ENCODE data around the gene DHRS3. TPM values are rescaled to one million over a fixed set of nuclear protein-coding genes. Genes with fewer than 3 reads are reported as not detected.

DHRS3 gene
- total and polyA plus RNA-seq, 10 of the 15 experiments (the other 5 are each of a cell fraction or from before 2014, with no cell fraction given) = 0.23 to 29.7 (median 1.2) TPM

DNA sequence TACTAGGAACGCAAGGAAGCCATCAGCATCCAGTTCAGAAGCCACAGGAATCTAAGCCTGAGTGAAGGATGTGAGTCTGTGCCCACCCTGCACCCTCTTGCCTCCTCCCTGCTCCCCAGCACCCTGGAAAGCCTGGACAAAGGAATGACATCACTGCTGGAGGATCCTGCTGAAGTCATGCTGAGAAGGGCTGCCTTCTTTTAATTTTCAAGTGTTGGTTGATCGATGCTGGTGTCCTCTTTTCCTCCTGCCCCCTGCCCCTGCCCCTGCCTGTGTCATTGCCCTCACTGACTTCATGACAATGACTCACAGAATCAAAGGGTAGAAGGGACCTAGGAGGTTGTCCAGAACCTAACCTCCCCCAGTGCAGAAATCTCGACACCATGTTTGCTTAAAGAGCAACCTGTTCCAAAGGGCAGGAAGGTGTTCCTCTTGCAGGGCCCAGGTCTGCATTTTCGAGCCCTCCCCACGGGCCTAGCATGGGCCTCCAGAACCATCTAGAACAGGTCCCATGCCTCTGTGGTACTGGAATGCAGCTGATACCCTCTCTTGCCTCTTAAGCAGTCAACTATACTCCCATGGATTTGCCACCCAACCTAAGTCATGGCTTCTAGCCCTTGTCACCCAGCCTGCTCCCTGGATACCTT, 9.6 kb downstream of the DHRS3 start (continued):
- TF ChIP-seq WRNIP1 (IDR thresholded peaks at IDR 0.05; ENCODE audit: borderline replicate concordance, low read depth, low read length) (no peak), MYC (IDR thresholded peaks at IDR 0.05; ENCODE audit: insufficient read depth, insufficient read length, insufficient replicate concordance, low read length, severe bottlenecking) (no peak), ZNF622 (IDR thresholded peaks at IDR 0.05) (no peak)

DNA sequence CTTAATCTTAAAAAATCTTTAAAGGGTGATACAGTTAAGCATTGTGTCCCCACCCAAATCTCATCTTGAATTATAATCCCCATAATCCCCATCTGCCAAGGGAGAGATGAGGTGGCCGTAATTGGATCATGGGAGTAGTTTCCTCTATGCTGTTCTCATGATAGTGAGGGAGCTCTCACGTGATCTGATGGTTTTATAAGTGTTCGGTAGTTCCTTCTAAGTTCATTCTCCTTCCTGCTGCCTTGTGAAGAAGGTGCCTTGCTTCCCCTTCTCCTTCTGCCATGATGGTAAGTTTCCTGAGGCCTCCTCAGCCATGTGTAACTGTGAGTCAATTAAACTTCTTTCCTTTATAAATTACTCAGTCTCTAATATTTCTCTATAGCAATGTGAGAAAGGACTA, 10.7 kb downstream of the DHRS3 start:
- in situ Hi-C loops (cut with MboI) (no loop called here), intact Hi-C loops (cut with micrococcal nuclease; ENCODE audit: unreplicated experiment) (no loop called here)
- Histone ChIP-seq H3K27me3 (replicated peaks in 1 of 2; ENCODE audit: control insufficient read depth in 2 of 2, insufficient read depth in 2 of 2, low read length in 1 of 2) (no peaks in the 10 kb centered on the region; a peak in 1 of 4 replicates), H3K9ac (ENCODE audit: control insufficient read depth, insufficient read depth, low read length) (no peak overlapping the region), H4K20me1 (ENCODE audit: control insufficient read depth, insufficient read depth) (no peaks in the 10 kb centered on the region), H3K4me2 (ENCODE audit: control insufficient read depth, insufficient read depth) (no peak overlapping the region), H3K27ac (ENCODE audit: control insufficient read depth, insufficient read depth) (no peak overlapping the region), H3K9me3 (replicated peaks; ENCODE audit: control insufficient read depth, insufficient read depth, low read length) (peaks cover 1% of the 10 kb centered on the region; the same call in 2 of the 3 replicates), H3K4me1 (ENCODE audit: control insufficient read depth, insufficient read depth, low read length) (no peaks in the 10 kb centered on the region), H3K36me3 (ENCODE audit: control insufficient read depth in 2 of 2, insufficient read depth in 2 of 2, low read length in 1 of 2) (no peaks in the 10 kb centered on the region), H3K4me3 (no peak overlapping the region), H3K79me2 (ENCODE audit: control insufficient read depth, insufficient read depth, low read length) (no peaks in the 10 kb centered on the region), H2AFZ (ENCODE audit: control insufficient read depth, low read depth, low read length) (no peak overlapping the region)
- CTCF ChIA-PET = no interaction called here
- no peak for DNase-seq (ENCODE audit: low read depth, low spot score)
- no TSS peak for BruUV-seq (replicated peaks)
- POLR2A ChIA-PET = no interaction called here
- RAD21 ChIA-PET (ENCODE audit: unreplicated experiment) = no interaction called here
- no peak for FAIRE-seq
- SMC1A ChIA-PET (ENCODE audit: uncharacterized antibody, unreplicated experiment) = no interaction called here
- 39% methylated on average over 3 of the region's 3 CpGs for whole genome bisulfite sequencing (ENCODE audit: insufficient coverage, insufficient replicate concordance, low lambda C conversion rate, missing lambda C conversion rate)
- no peak for ATAC-seq
- TF ChIP-seq SREBF1 (IDR thresholded peaks at IDR 0.05; ENCODE audit: low read length) (no peak), ZNF217 (IDR thresholded peaks at IDR 0.05) (no peak), IRF4 (IDR thresholded peaks at IDR 0.05; ENCODE audit: low read depth, low read length) (no peak), SIX5 (IDR thresholded peaks at IDR 0.05; ENCODE audit: low read depth, low read length, severe bottlenecking) (no peak), MTA2 (IDR thresholded peaks at IDR 0.05; ENCODE audit: low read depth) (no peak), PAX5 (IDR thresholded peaks at IDR 0.05; ENCODE audit: borderline replicate concordance, low read depth, low read length) (no peak), YBX1 (IDR thresholded peaks at IDR 0.05) (no peak), IKZF2 (IDR thresholded peaks at IDR 0.05) (no peak)
- TF ChIP-seq, protein P1, sequence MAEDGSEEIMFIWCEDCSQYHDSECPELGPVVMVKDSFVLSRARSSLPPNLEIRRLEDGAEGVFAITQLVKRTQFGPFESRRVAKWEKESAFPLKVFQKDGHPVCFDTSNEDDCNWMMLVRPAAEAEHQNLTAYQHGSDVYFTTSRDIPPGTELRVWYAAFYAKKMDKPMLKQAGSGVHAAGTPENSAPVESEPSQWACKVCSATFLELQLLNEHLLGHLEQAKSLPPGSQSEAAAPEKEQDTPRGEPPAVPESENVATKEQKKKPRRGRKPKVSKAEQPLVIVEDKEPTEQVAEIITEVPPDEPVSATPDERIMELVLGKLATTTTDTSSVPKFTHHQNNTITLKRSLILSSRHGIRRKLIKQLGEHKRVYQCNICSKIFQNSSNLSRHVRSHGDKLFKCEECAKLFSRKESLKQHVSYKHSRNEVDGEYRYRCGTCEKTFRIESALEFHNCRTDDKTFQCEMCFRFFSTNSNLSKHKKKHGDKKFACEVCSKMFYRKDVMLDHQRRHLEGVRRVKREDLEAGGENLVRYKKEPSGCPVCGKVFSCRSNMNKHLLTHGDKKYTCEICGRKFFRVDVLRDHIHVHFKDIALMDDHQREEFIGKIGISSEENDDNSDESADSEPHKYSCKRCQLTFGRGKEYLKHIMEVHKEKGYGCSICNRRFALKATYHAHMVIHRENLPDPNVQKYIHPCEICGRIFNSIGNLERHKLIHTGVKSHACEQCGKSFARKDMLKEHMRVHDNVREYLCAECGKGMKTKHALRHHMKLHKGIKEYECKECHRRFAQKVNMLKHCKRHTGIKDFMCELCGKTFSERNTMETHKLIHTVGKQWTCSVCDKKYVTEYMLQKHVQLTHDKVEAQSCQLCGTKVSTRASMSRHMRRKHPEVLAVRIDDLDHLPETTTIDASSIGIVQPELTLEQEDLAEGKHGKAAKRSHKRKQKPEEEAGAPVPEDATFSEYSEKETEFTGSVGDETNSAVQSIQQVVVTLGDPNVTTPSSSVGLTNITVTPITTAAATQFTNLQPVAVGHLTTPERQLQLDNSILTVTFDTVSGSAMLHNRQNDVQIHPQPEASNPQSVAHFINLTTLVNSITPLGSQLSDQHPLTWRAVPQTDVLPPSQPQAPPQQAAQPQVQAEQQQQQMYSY (CRISPR knock-in tag; IDR thresholded peaks at IDR 0.05) = no peak
- TF ChIP-seq, protein P2, sequence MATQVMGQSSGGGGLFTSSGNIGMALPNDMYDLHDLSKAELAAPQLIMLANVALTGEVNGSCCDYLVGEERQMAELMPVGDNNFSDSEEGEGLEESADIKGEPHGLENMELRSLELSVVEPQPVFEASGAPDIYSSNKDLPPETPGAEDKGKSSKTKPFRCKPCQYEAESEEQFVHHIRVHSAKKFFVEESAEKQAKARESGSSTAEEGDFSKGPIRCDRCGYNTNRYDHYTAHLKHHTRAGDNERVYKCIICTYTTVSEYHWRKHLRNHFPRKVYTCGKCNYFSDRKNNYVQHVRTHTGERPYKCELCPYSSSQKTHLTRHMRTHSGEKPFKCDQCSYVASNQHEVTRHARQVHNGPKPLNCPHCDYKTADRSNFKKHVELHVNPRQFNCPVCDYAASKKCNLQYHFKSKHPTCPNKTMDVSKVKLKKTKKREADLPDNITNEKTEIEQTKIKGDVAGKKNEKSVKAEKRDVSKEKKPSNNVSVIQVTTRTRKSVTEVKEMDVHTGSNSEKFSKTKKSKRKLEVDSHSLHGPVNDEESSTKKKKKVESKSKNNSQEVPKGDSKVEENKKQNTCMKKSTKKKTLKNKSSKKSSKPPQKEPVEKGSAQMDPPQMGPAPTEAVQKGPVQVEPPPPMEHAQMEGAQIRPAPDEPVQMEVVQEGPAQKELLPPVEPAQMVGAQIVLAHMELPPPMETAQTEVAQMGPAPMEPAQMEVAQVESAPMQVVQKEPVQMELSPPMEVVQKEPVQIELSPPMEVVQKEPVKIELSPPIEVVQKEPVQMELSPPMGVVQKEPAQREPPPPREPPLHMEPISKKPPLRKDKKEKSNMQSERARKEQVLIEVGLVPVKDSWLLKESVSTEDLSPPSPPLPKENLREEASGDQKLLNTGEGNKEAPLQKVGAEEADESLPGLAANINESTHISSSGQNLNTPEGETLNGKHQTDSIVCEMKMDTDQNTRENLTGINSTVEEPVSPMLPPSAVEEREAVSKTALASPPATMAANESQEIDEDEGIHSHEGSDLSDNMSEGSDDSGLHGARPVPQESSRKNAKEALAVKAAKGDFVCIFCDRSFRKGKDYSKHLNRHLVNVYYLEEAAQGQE (IDR thresholded peaks at IDR 0.05; ENCODE audit: low read depth, low read length) = no peak
